Endothelial cell of umbilical vein (primary cell): ENCODE data around the gene TOP1. TPM values are rescaled to one million over a fixed set of nuclear protein-coding genes. Genes with fewer than 3 reads are reported as not detected.

Source experiments
- Bru-seq: library from RNA; stranded (reverse); fragments of 400-500 nt; gene quantifications from one replicate; lab custom pipeline; 2021; lab: Mats Ljungman, UMichigan
- BruChase-seq, 2 experiments: library from RNA; stranded (reverse); fragments of 400-500 nt; gene quantifications; one replicate each; lab custom pipeline; 2021; lab: Mats Ljungman, UMichigan
- BruUV-seq: library from RNA; stranded (reverse); fragments of 400-500 nt; replicated peaks from 2 replicates; lab custom pipeline; 2021; lab: Mats Ljungman, UMichigan
- CTCF ChIA-PET: fragments of 300-600, 350-600 bp; sonication (Branson Sonifier 250); formaldehyde crosslinking; loops from one replicate; lab custom pipeline; 2021; ENCODE audit warnings: antibody characterized with exemption, inconsistent platforms; lab: Charles Lee
- POLR2A ChIA-PET: fragments of 300-600, 350-600 bp; sonication (Branson Sonifier 250); formaldehyde crosslinking; loops from one replicate; lab custom pipeline; 2021; ENCODE audit warnings: antibody characterized with exemption, inconsistent platforms; lab: Charles Lee
- DNase-seq: peaks from one replicate; pipeline ENCODE4 v3.0.0-alpha.2; 2011; ENCODE audit warnings: low read depth, low spot score
- FAIRE-seq: peaks from 2 replicates; lab custom pipeline; 2011; peaks lifted over from hg19 to GRCh38; lab: Jason Lieb, UNC
- H2AFZ ChIP-seq: 2 replicates; pipeline ENCODE4 v1.6.0; 2012; ENCODE audit warnings: low read depth, low read length, control low read depth, inconsistent platforms
- H3K27ac ChIP-seq: 2 replicates; pipeline ENCODE4 v1.5.1; 2011; ENCODE audit warnings: low read depth, mild to moderate bottlenecking, control low read depth, low read length, moderate library complexity; ENCODE audit not compliant: insufficient read depth
- H3K27me3 ChIP-seq, 2 experiments: 2 replicates each; pipeline versions ENCODE4 v1.6.0 to v1.6.1; 2011; ENCODE audit warnings: low read length in 2 of 2, mixed read lengths in 1 of 2; ENCODE audit not compliant: control insufficient read depth in 2 of 2, insufficient read depth in 2 of 2
- H3K36me3 ChIP-seq, 2 experiments: 2 replicates in 1 of 2; 3 replicates in 1 of 2; pipeline ENCODE4 v1.5.1; 2011; ENCODE audit warnings: low read length in 2 of 2, mild to moderate bottlenecking in 1 of 2, moderate library complexity in 1 of 2; ENCODE audit not compliant: control insufficient read depth in 2 of 2, insufficient read depth in 2 of 2; ENCODE audit errors: extremely low read depth in 1 of 2
- H3K4me1 ChIP-seq: 3 replicates; pipeline ENCODE4 v1.5.1; 2011; ENCODE audit warnings: mild to moderate bottlenecking, low read length; ENCODE audit not compliant: control insufficient read depth, insufficient read depth; ENCODE audit errors: extremely low read depth
- H3K4me2 ChIP-seq: 2 replicates; pipeline ENCODE4 v1.6.1; 2011; ENCODE audit warnings: low read length, control low read depth, mixed read lengths; ENCODE audit not compliant: insufficient read depth
- H3K4me3 ChIP-seq, 3 experiments: fragments of 200-600 bp in 1 of 3; sonication (generic), shearing (Covaris generic) in 1 of 3; replicated peaks in 1 of 3; 2 replicates each; pipeline ENCODE4 v1.5.1; 2011 to 2016; ENCODE audit warnings: control low read depth in 3 of 3, low read length in 3 of 3, mild to moderate bottlenecking in 2 of 3, inconsistent platforms in 1 of 3, low read depth in 1 of 3, moderate library complexity in 1 of 3; ENCODE audit not compliant: insufficient read depth in 1 of 3
- H3K79me2 ChIP-seq: 2 replicates; pipeline ENCODE4 v1.6.0; 2012; ENCODE audit warnings: low read length, inconsistent platforms; ENCODE audit not compliant: control insufficient read depth, insufficient read depth
- H3K9ac ChIP-seq: replicated peaks from 2 replicates; pipeline ENCODE3; 2011; ENCODE audit warnings: low read length, control low read depth; ENCODE audit not compliant: insufficient read depth; ENCODE audit errors: extremely low read depth
- H3K9me1 ChIP-seq: replicated peaks from 3 replicates; pipeline ENCODE4 v1.6.0; 2011; ENCODE audit warnings: mild to moderate bottlenecking, low read length; ENCODE audit not compliant: control insufficient read depth, insufficient read depth; ENCODE audit errors: extremely low read depth
- H3K9me3 ChIP-seq: replicated peaks from 2 replicates; pipeline ENCODE4 v1.5.1; 2012; ENCODE audit warnings: low read length, inconsistent platforms; ENCODE audit not compliant: control insufficient read depth, insufficient read depth
- H4K20me1 ChIP-seq: replicated peaks from 2 replicates; pipeline ENCODE3; 2011; ENCODE audit warnings: mild to moderate bottlenecking, low read length; ENCODE audit not compliant: control insufficient read depth, insufficient read depth; ENCODE audit errors: extremely low read depth
- EZH2 ChIP-seq: IDR thresholded peaks from 2 replicates; pipeline ENCODE4 v1.6.1; 2012; ENCODE audit warnings: borderline replicate concordance, low read depth, mild to moderate bottlenecking, moderate library complexity, low read length, inconsistent platforms; ENCODE audit not compliant: severe bottlenecking
- FOS ChIP-seq: IDR thresholded peaks from 2 replicates; pipeline ENCODE4 v1.6.1; 2011; ENCODE audit warnings: mild to moderate bottlenecking, low read length, moderate library complexity, borderline replicate concordance; ENCODE audit not compliant: insufficient read depth
- GATA2 ChIP-seq: IDR thresholded peaks from 2 replicates; pipeline ENCODE4 v1.7.0; 2011; ENCODE audit warnings: low read depth, mild to moderate bottlenecking, moderate library complexity, mixed read lengths, low read length; ENCODE audit not compliant: insufficient read length, insufficient read depth
- JUN ChIP-seq: IDR thresholded peaks from 2 replicates; pipeline ENCODE4 v1.6.1; 2011; ENCODE audit warnings: borderline replicate concordance, low read depth; ENCODE audit not compliant: insufficient read length, insufficient read depth
- MYC ChIP-seq: IDR thresholded peaks from one replicate; pipeline ENCODE4 v1.6.1; 2011; ENCODE audit warnings: mild to moderate bottlenecking, low read depth, low read length
- POLR2A ChIP-seq: IDR thresholded peaks from 2 replicates; pipeline ENCODE4 v1.6.1; 2012; ENCODE audit warnings: low read depth, mild to moderate bottlenecking, control low read depth, low read length
- POLR2AphosphoS5 ChIP-seq: IDR thresholded peaks from 2 replicates; pipeline ENCODE4 v1.6.1; 2012; ENCODE audit warnings: low read depth, mild to moderate bottlenecking, control low read depth, low read length, moderate library complexity; ENCODE audit not compliant: insufficient read depth
- dilution Hi-C: fragments of 300-500 bp; cut with MboI; formaldehyde crosslinking; loops from one replicate; pipeline ENCODE4 v1.15.0; 2019; ENCODE audit warnings: low sequenced_read_pairs; ENCODE audit not compliant: extremely low pct_ligation_motif_present
- intact Hi-C: fragments of 100-400 bp; cut with micrococcal nuclease; formaldehyde crosslinking; loops from one replicate; pipeline ENCODE4 v1.10.0; 2022
- long read RNA-seq: library from polyadenylated mRNA; stranded (forward); transcript quantifications from one replicate; pipeline ENCODE4 v2.0.0, GENCODE V29; 2021
- polyA minus RNA-seq, 3 experiments: library from RNA; depleted of rRNA, polyadenylated mRNA; stranded (reverse); fragments of >200 nt; gene quantifications; 1 replicate in 1 of 3; 2 replicates in 2 of 3; pipeline ENCODE4 v1.2.3, GENCODE V29; 2011
- polyA plus RNA-seq, 4 experiments: library from polyadenylated mRNA; depleted of rRNA in 3 of 4; stranded (reverse) in 3 of 4; unstranded in 1 of 4; fragments of >200 nt; gene quantifications; 2 replicates each; pipeline versions ENCODE4 v1.2.1 to v1.2.3, GENCODE V29; 2011 to 2012; ENCODE audit warnings: missing spikeins in 1 of 4
- total RNA-seq: library from RNA; stranded (reverse); gene quantifications from 2 replicates; pipeline ENCODE4 v1.2.3, GENCODE V29; 2021
- TF ChIP-seq, protein P1 (sequence below), 2 donors: IDR thresholded peaks; 1 replicate in 1 of 2; 2 replicates in 1 of 2; pipeline ENCODE4 v1.5.1; 2011; ENCODE audit warnings: low read length in 2 of 2, mild to moderate bottlenecking in 2 of 2, moderate library complexity in 2 of 2, control low read depth in 1 of 2, inconsistent platforms in 1 of 2, low read depth in 1 of 2; ENCODE audit not compliant: insufficient read depth in 1 of 2; ENCODE audit errors: extremely low read depth in 1 of 2
- TF ChIP-seq, protein P2 (sequence below): IDR thresholded peaks from 2 replicates; pipeline ENCODE4 v1.6.1; 2011; ENCODE audit not compliant: insufficient read depth, insufficient read length

TOP1 gene
- total RNA-seq (75.1 and 77.4 TPM in 2 replicates), polyA plus RNA-seq (3.7 and 7.0 TPM in 2 replicates), polyA minus RNA-seq (8.9 and 12.3 TPM in 2 replicates), Bru-seq, nascent RNA (percentile 96 among the genes with signal in this experiment), BruChase-seq, experiment 1, labeled RNA remaining after a 6-hour chase (percentile 90 among the genes with signal in this experiment), BruChase-seq, experiment 2, labeled RNA remaining after a 2-hour chase (percentile 89 among the genes with signal in this experiment)
- 13.9 and 14.1 TPM in 2 replicates for polyA plus RNA-seq (2011; cell fraction: cytosol; rRNA removed)
- 23.7 and 33.5 TPM in 2 replicates for polyA plus RNA-seq (2011; cell fraction: nucleus; rRNA removed)
- 68.9 and 93.6 TPM in 2 replicates for polyA plus RNA-seq (2012)
- polyA minus RNA-seq (2011; cell fraction: cytosol; rRNA and poly(A)+ RNA removed), result 26.7 TPM
- polyA minus RNA-seq (2011; cell fraction: nucleus; rRNA and poly(A)+ RNA removed), result 15.4 and 17.3 TPM in 2 replicates
- long read RNA-seq, transcript TOP1-201 (21 exons, 3,738 nt), result major isoform, 39 of 93 reads
- long read RNA-seq, partial matches to known transcripts, result 20 of 93 reads
- long read RNA-seq, other reads (novel, unspliced or antisense), result 34 of 93 reads

DNA sequence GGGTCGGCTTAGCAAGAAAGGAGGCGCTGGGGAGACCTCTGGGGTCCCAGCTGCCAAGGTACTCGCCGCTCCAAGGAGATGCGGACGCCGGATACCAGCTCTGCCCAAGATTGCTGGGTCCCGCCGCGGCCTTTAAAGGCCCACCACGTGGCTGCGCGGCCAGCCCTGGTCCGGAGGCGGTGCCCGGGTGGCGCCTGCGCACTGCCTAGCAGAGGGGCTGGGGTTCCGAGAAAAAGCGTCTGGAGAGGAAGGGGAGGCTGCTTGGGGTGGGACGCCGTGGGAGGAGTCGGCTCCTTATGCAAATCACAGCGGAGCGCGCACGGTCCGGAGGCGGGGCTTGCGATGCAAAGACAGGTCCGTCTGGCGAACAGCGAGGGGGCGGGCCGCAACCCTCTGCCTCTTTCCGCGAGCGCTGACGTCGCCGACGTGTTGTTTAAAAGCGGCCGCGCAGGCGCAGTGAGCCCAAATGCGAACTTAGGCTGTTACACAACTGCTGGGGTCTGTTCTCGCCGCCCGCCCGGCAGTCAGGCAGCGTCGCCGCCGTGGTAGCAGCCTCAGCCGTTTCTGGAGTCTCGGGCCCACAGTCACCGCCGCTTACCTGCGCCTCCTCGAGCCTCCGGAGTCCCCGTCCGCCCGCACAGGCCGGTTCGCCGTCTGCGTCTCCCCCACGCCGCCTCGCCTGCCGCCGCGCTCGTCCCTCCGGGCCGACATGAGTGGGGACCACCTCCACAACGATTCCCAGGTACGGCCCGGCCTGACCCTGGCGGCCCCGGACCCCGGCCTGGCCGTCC is at the start of gene TOP1:
TOP1 (plus strand) TSS at position 464 of the 791 bp plus-strand sequence; CDS start at position 710, 246 bp downstream.
- peak within 1 kb of the TSS; percentile 83 to 98 (median 96) for H3K4me3 ChIP-seq
- H3K4me2 ChIP-seq, result peak within 1 kb of the TSS; percentile 100
- H3K79me2 ChIP-seq, result peaks cover 49% of the 10 kb centered on the region
- H4K20me1 ChIP-seq, result peaks cover 20% of the 10 kb centered on the region
- intact Hi-C loops (loop anchor here (1.0 to 2.0 kb wide), 5 partner anchors 25 to 66 kb away; no protein-coding TSS in a partner anchor), dilution Hi-C loops (no loop called here)
- ChIA-PET POLR2A (interaction anchor here (1.0 to 1.8 kb wide), 3 partner anchors 19 to 37 kb away, joined by 3 to 8 read pairs (median 4); no protein-coding TSS in a partner anchor), CTCF (interaction anchor here (9.0 kb wide), 1 partner anchor 38 kb away, joined by 87 read pairs; no protein-coding TSS in a partner anchor)
- FAIRE-seq (peak; percentile 96), DNase-seq (peak; percentile 100)
- no peaks in the 10 kb centered on the region for H3K36me3 ChIP-seq
- no peaks in the 10 kb centered on the region for H3K27me3 ChIP-seq
- no peaks in the 10 kb centered on the region for H3K9me3 ChIP-seq
- BruUV-seq, result no TSS peak
- peaks cover 38% of the 10 kb centered on the region for H3K4me1 ChIP-seq
- peak within 1 kb of the TSS; percentile 98 for H3K27ac ChIP-seq
- peak within 1 kb of the TSS; percentile 20 for H2AFZ ChIP-seq
- peak within 1 kb of the TSS; percentile 97 for H3K9ac ChIP-seq
- H3K9me1 ChIP-seq, result no peaks in the 10 kb centered on the region
- TF ChIP-seq MYC (peak; percentile 80), JUN (no peak), GATA2 (no peak), POLR2A (peak; percentile 97), FOS (no peak), POLR2AphosphoS5 (peak; percentile 95), EZH2 (no peak)
- TF ChIP-seq, protein P1, sequence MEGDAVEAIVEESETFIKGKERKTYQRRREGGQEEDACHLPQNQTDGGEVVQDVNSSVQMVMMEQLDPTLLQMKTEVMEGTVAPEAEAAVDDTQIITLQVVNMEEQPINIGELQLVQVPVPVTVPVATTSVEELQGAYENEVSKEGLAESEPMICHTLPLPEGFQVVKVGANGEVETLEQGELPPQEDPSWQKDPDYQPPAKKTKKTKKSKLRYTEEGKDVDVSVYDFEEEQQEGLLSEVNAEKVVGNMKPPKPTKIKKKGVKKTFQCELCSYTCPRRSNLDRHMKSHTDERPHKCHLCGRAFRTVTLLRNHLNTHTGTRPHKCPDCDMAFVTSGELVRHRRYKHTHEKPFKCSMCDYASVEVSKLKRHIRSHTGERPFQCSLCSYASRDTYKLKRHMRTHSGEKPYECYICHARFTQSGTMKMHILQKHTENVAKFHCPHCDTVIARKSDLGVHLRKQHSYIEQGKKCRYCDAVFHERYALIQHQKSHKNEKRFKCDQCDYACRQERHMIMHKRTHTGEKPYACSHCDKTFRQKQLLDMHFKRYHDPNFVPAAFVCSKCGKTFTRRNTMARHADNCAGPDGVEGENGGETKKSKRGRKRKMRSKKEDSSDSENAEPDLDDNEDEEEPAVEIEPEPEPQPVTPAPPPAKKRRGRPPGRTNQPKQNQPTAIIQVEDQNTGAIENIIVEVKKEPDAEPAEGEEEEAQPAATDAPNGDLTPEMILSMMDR (IDR thresholded peaks at IDR 0.05; ENCODE audit: extremely low read depth in 1 of 2, insufficient read depth in 1 of 2, low read depth in 1 of 2, low read length in 2 of 2), result no peak
- TF ChIP-seq, protein P2, sequence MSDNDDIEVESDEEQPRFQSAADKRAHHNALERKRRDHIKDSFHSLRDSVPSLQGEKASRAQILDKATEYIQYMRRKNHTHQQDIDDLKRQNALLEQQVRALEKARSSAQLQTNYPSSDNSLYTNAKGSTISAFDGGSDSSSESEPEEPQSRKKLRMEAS, result peak; percentile 97
